Thymus (tissue), 11 donors: ENCODE data around the gene TOE1. TPM values are rescaled to one million over a fixed set of nuclear protein-coding genes. Genes with fewer than 3 reads are reported as not detected.
"Not testable (repeated sequence)": the region's sequence is repeated elsewhere in the genome, so short reads cannot be mapped to it uniquely, and the experiment has no call there.

ENCODE experiments used
- DNase-seq, 9 donors: peaks; one replicate each; pipeline ENCODE4 v3.0.0-alpha.2; 2013; ENCODE audit warnings: low spot score in 9 of 9, low read depth in 6 of 9, missing footprints in 1 of 9
- H3K27ac ChIP-seq, 2 donors: one replicate each; pipeline ENCODE4 v1.5.1; 2013; ENCODE audit warnings: control low read depth in 1 of 2, low read depth in 1 of 2, low read length in 1 of 2, mild to moderate bottlenecking in 1 of 2, moderate library complexity in 1 of 2
- H3K27me3 ChIP-seq, 2 donors: one replicate each; pipeline ENCODE4 v1.5.1; 2013; ENCODE audit warnings: low read length in 1 of 2; ENCODE audit not compliant: control insufficient read depth in 2 of 2, insufficient read depth in 1 of 2
- H3K36me3 ChIP-seq, 2 donors: one replicate each; pipeline ENCODE4 v1.5.1; 2013; ENCODE audit warnings: low read length in 1 of 2, mild to moderate bottlenecking in 1 of 2, moderate library complexity in 1 of 2; ENCODE audit not compliant: control insufficient read depth in 2 of 2, insufficient read depth in 2 of 2
- H3K4me1 ChIP-seq, 2 donors: one replicate each; pipeline ENCODE4 v1.5.1; 2013; ENCODE audit warnings: low read length in 2 of 2; ENCODE audit not compliant: control insufficient read depth in 2 of 2, insufficient read depth in 2 of 2
- H3K4me3 ChIP-seq, 2 donors: one replicate each; pipeline ENCODE4 v1.5.1; 2013; ENCODE audit warnings: low read length in 2 of 2, control low read depth in 1 of 2, mild to moderate bottlenecking in 1 of 2
- H3K9me3 ChIP-seq, 2 donors: one replicate each; pipeline ENCODE4 v1.5.1; 2013; ENCODE audit warnings: low read length in 1 of 2, mild to moderate bottlenecking in 1 of 2; ENCODE audit not compliant: control insufficient read depth in 2 of 2, insufficient read depth in 1 of 2
- WGBS: extraction: QIAGEN DNeasy Blood & Tissue Kit; methylation state at CpG from one replicate; pipeline ENCODE4 v1.1.7; 2013; 5-methylcytosine and 5-hydroxymethylcytosine counted together
- polyA plus RNA-seq: library from polyadenylated mRNA; stranded (reverse); fragments of 200-250 nt; gene quantifications from one replicate; pipeline ENCODE4 v1.2.3, GENCODE V29; 2013
- total RNA-seq: library from RNA; stranded (reverse); fragments of 120-200 nt; gene quantifications from one replicate; pipeline ENCODE4 v1.2.4, GENCODE V29; 2013
- donor health status: healthy.

Gene TOE1
- total and polyA plus RNA-seq, 2 donors = 12.0 to 13.3 TPM

GRCh38 chr1:45380125-45380524 lies 40.2 kb downstream of the TOE1 start:
- no peak overlapping the region for H3K4me3 ChIP-seq
- WGBS = 96% methylated on average over 4 of the region's 4 CpGs
- H3K4me1 ChIP-seq = no peaks in the 10 kb centered on the region
- H3K27me3 ChIP-seq = no peaks in the 10 kb centered on the region
- no peaks in the 10 kb centered on the region for H3K36me3 ChIP-seq
- no peaks in the 10 kb centered on the region for H3K9me3 ChIP-seq
- H3K27ac ChIP-seq = no peak overlapping the region
- no peak for DNase-seq

GRCh38 chr1:45380730-45381129 lies 40.8 kb downstream of the TOE1 start:
- Histone ChIP-seq H3K27me3 (no peaks in the 10 kb centered on the region), H3K27ac (no peak overlapping the region), H3K9me3 (no peaks in the 10 kb centered on the region), H3K36me3 (no peaks in the 10 kb centered on the region), H3K4me3 (no peak overlapping the region), H3K4me1 (no peaks in the 10 kb centered on the region)
- DNase-seq = no peak
- WGBS = 96% methylated on average over 1 of the region's 1 CpG

- Histone ChIP-seq H3K27me3 (no peaks in the 10 kb centered on the region), H3K4me1 (no peaks in the 10 kb centered on the region), H3K36me3 (no peaks in the 10 kb centered on the region), H3K27ac (no peak overlapping the region), H3K4me3 (no peak overlapping the region), H3K9me3 (no peaks in the 10 kb centered on the region)
- 94% methylated on average over 2 of the region's 2 CpGs for WGBS
- DNase-seq = no peak
These were observed 41.3 kb downstream of the TOE1 start for GRCh38 chr1:45381243-45381642.

GRCh38 chr1:45383191-45383590 lies 43.2 kb downstream of the TOE1 start:
- DNase-seq = no peak
- no peak overlapping the region for H3K27ac ChIP-seq
- H3K9me3 ChIP-seq = no peaks in the 10 kb centered on the region
- no peaks in the 10 kb centered on the region for H3K36me3 ChIP-seq
- 97% methylated on average over 1 of the region's 1 CpG for WGBS
- no peaks in the 10 kb centered on the region for H3K4me1 ChIP-seq
- no peaks in the 10 kb centered on the region for H3K27me3 ChIP-seq
- no peak overlapping the region for H3K4me3 ChIP-seq

GRCh38 chr1:45384213-45384612 lies 44.2 kb downstream of the TOE1 start:
- not testable (repeated sequence) for H3K9me3 ChIP-seq, H3K27ac ChIP-seq, H3K27me3 ChIP-seq, DNase-seq, H3K4me1 ChIP-seq, H3K4me3 ChIP-seq, H3K36me3 ChIP-seq
- WGBS = 99% methylated on average over 4 of the region's 4 CpGs

- no peak overlapping the region for H3K4me3 ChIP-seq
- no peak overlapping the region for H3K27ac ChIP-seq
- 97% methylated on average over 3 of the region's 3 CpGs for WGBS
- no peaks in the 10 kb centered on the region for H3K9me3 ChIP-seq
- no peaks in the 10 kb centered on the region for H3K4me1 ChIP-seq
- H3K27me3 ChIP-seq = no peaks in the 10 kb centered on the region
- no peak for DNase-seq
- H3K36me3 ChIP-seq = no peaks in the 10 kb centered on the region
These were observed 45.3 kb downstream of the TOE1 start for GRCh38 chr1:45385302-45385701.

- DNase-seq = no peak
- WGBS = over 99% methylated on average over 3 of the region's 3 CpGs
- Histone ChIP-seq H3K9me3 (no peaks in the 10 kb centered on the region), H3K4me1 (no peaks in the 10 kb centered on the region), H3K27me3 (no peaks in the 10 kb centered on the region), H3K4me3 (no peak overlapping the region), H3K36me3 (no peaks in the 10 kb centered on the region), H3K27ac (no peak overlapping the region)
These were observed 46.2 kb downstream of the TOE1 start for GRCh38 chr1:45386219-45386618.

Other genes with a start within 250 kb of the TOE1 start
- gene ZSWIM5, start 133.6 kb upstream of the TOE1 start, total RNA-seq = 0.24 TPM
- 0.39 TPM for gene ZSWIM5, start 133.6 kb upstream of the TOE1 start, polyA plus RNA-seq
- gene HPDL, start 13.3 kb upstream of the TOE1 start, total RNA-seq = 6.8 TPM
- 0.91 TPM for gene HPDL, start 13.3 kb upstream of the TOE1 start, polyA plus RNA-seq
- 25.5 TPM for gene MUTYH, start 270 bp downstream of the TOE1 start, total RNA-seq
- gene MUTYH, start 270 bp downstream of the TOE1 start, polyA plus RNA-seq = 37.3 TPM
- gene TESK2, start 151.0 kb downstream of the TOE1 start, total RNA-seq = 3.9 TPM
- gene TESK2, start 151.0 kb downstream of the TOE1 start, polyA plus RNA-seq = 6.6 TPM
- gene CCDC163, start 159.9 kb downstream of the TOE1 start, total RNA-seq = 2.8 TPM
- 6.3 TPM for gene CCDC163, start 159.9 kb downstream of the TOE1 start, polyA plus RNA-seq
- 3.6 TPM for gene MMACHC, start 160.1 kb downstream of the TOE1 start, total RNA-seq
- gene MMACHC, start 160.1 kb downstream of the TOE1 start, polyA plus RNA-seq = 1.5 TPM
- 347 TPM for gene PRDX1, start 181.7 kb downstream of the TOE1 start, total RNA-seq
- 389 TPM for gene PRDX1, start 181.7 kb downstream of the TOE1 start, polyA plus RNA-seq
- gene AKR1A1, start 210.7 kb downstream of the TOE1 start, total RNA-seq = 147 TPM
- gene AKR1A1, start 210.7 kb downstream of the TOE1 start, polyA plus RNA-seq = 130 TPM
- 151 TPM for gene NASP, start 243.9 kb downstream of the TOE1 start, total RNA-seq
- 170 TPM for gene NASP, start 243.9 kb downstream of the TOE1 start, polyA plus RNA-seq